GM12878 (cell line): ENCODE results near the gene LPA. TPM values are rescaled to one million over a fixed set of nuclear protein-coding genes. Genes with fewer than 3 reads are reported as not detected.

Source experiments
- ATAC-seq: fragments of 200-7000 bp; cut with Tn5 transposase; 3 replicates; pipeline ENCODE4 v1.9.1; 2020; ENCODE audit warnings: mild to moderate bottlenecking, moderate library complexity
- BruUV-seq: library from RNA; stranded (reverse); fragments of 400-500 nt; replicated peaks from 2 replicates; lab custom pipeline; 2021; lab: Mats Ljungman, UMichigan
- CTCF ChIA-PET: fragments of 300-600 bp; sonication (Branson Sonifier 250); formaldehyde crosslinking; extraction: SDS; loops from one replicate; lab custom pipeline; 2021; ENCODE audit warnings: inconsistent platforms; lab: Yijun Ruan, JAX
- POLR2A ChIA-PET: fragments of 350-600 bp; formaldehyde crosslinking; extraction: SDS; loops from one replicate; lab custom pipeline; 2021; ENCODE audit warnings: inconsistent platforms; lab: Charles Lee
- RAD21 ChIA-PET: fragments of 300-600 bp; sonication (Branson Sonifier 250); formaldehyde crosslinking; loops from one replicate; lab custom pipeline; 2023; ENCODE audit warnings: antibody characterized with exemption; ENCODE audit not compliant: unreplicated experiment; lab: Charles Lee
- SMC1A ChIA-PET: fragments of 300-600 bp; sonication (Branson Sonifier 250); formaldehyde crosslinking; loops from one replicate; lab custom pipeline; 2023; ENCODE audit not compliant: unreplicated experiment, uncharacterized antibody; lab: Charles Lee
- DNase-seq: peaks from one replicate; pipeline ENCODE4 v3.0.0-alpha.2; 2011; ENCODE audit warnings: low read depth, low spot score
- FAIRE-seq: peaks from 3 replicates; lab custom pipeline; 2011; peaks lifted over from hg19 to GRCh38; lab: Jason Lieb, UNC
- H2AFZ ChIP-seq: 2 replicates; pipeline ENCODE4 v1.6.0; 2011; ENCODE audit warnings: low read depth, low read length, control low read depth; ENCODE audit not compliant: control insufficient read depth
- H3K27ac ChIP-seq: 2 replicates; pipeline ENCODE4 v1.5.1; 2011; ENCODE audit warnings: control low read depth; ENCODE audit not compliant: control insufficient read depth, insufficient read depth
- H3K27me3 ChIP-seq, 2 experiments: replicated peaks in 1 of 2; 2 replicates each; pipeline versions ENCODE4 v1.6.0 to v1.6.1; 2011; ENCODE audit warnings: low read length in 1 of 2; ENCODE audit not compliant: control insufficient read depth in 2 of 2, insufficient read depth in 2 of 2
- H3K36me3 ChIP-seq, 2 experiments: 2 replicates each; pipeline ENCODE4 v1.5.1; 2011; ENCODE audit warnings: low read length in 1 of 2; ENCODE audit not compliant: control insufficient read depth in 2 of 2, insufficient read depth in 2 of 2
- H3K4me1 ChIP-seq: 2 replicates; pipeline ENCODE4 v1.6.1; 2011; ENCODE audit warnings: mild to moderate bottlenecking, low read length, moderate library complexity, mixed read lengths; ENCODE audit not compliant: control insufficient read depth, insufficient read depth
- H3K4me2 ChIP-seq: 2 replicates; pipeline ENCODE4 v1.6.0; 2011; ENCODE audit warnings: control low read depth; ENCODE audit not compliant: control insufficient read depth, insufficient read depth
- H3K4me3 ChIP-seq: fragments of 200-600 bp; sonication (generic); 2 replicates; pipeline ENCODE4 v1.5.1; 2016
- H3K79me2 ChIP-seq: 2 replicates; pipeline ENCODE4 v1.6.0; 2011; ENCODE audit warnings: low read length; ENCODE audit not compliant: control insufficient read depth, insufficient read depth
- H3K9ac ChIP-seq: 2 replicates; pipeline ENCODE4 v1.8.0; 2011; ENCODE audit warnings: low read length, control low read depth, mixed read lengths; ENCODE audit not compliant: control insufficient read depth, insufficient read depth
- H3K9me3 ChIP-seq: replicated peaks from 3 replicates; pipeline ENCODE4 v1.5.1; 2011; ENCODE audit warnings: mild to moderate bottlenecking, low read length; ENCODE audit not compliant: control insufficient read depth, insufficient read depth
- H4K20me1 ChIP-seq: 2 replicates; pipeline ENCODE4 v1.6.0; 2011; ENCODE audit not compliant: control insufficient read depth, insufficient read depth
- ATF2 ChIP-seq: IDR thresholded peaks from 2 replicates; pipeline ENCODE4 v1.6.1; 2012; ENCODE audit warnings: low read length, inconsistent platforms
- CTCF ChIP-seq, 3 experiments: IDR thresholded peaks in 2 of 3; conservative IDR thresholded peaks in 1 of 3; 2 replicates each; pipeline ENCODE4 v1.5.1; 2011; ENCODE audit warnings: low read depth in 3 of 3, low read length in 3 of 3, mild to moderate bottlenecking in 3 of 3, control low read depth in 2 of 3, moderate library complexity in 2 of 3, inconsistent platforms in 1 of 3, mixed read lengths in 1 of 3; ENCODE audit not compliant: control insufficient read depth in 2 of 3, insufficient read depth in 1 of 3; ENCODE audit errors: extremely low read depth in 1 of 3
- ETV6 ChIP-seq, 2 experiments: fragments of 450-650 bp in 1 of 2; IDR thresholded peaks in 1 of 2; conservative IDR thresholded peaks in 1 of 2; 2 replicates each; pipeline ENCODE4 v1.6.1; 2014; ENCODE audit warnings: antibody characterized with exemption in 1 of 2, borderline replicate concordance in 1 of 2, low read depth in 1 of 2, mild to moderate bottlenecking in 1 of 2, moderate library complexity in 1 of 2
- IKZF1 ChIP-seq: fragments of 450-650 bp; conservative IDR thresholded peaks from 2 replicates; pipeline ENCODE4 v1.6.1; 2017; ENCODE audit warnings: antibody characterized with exemption, mild to moderate bottlenecking
- MEF2A ChIP-seq: IDR thresholded peaks from 2 replicates; pipeline ENCODE4 v1.6.1; 2011; ENCODE audit warnings: low read depth, mild to moderate bottlenecking, low read length, moderate library complexity; ENCODE audit not compliant: insufficient read depth
- NKRF ChIP-seq: fragments of 450-650 bp; conservative IDR thresholded peaks from 2 replicates; pipeline ENCODE4 v1.6.1; 2017; ENCODE audit warnings: mild to moderate bottlenecking, moderate library complexity
- NR2F1 ChIP-seq: fragments of 450-650 bp; conservative IDR thresholded peaks from 2 replicates; pipeline ENCODE4 v1.6.1; 2017; ENCODE audit warnings: mild to moderate bottlenecking
- SMAD1 ChIP-seq: fragments of 450-650 bp; IDR thresholded peaks from 2 replicates; pipeline ENCODE4 v1.6.1; 2018; ENCODE audit warnings: mild to moderate bottlenecking, low read depth; ENCODE audit not compliant: partially characterized antibody
- YBX1 ChIP-seq: fragments of 450-650 bp; IDR thresholded peaks from 2 replicates; pipeline ENCODE4 v1.6.1; 2016; ENCODE audit warnings: antibody characterized with exemption
- WGBS: methylation state at CpG from one replicate; pipeline ENCODE4 v1.1.6; 2016; ENCODE audit warnings: low lambda C conversion rate; ENCODE audit not compliant: insufficient replicate concordance, insufficient coverage; ENCODE audit errors: missing lambda C conversion rate; 5-methylcytosine and 5-hydroxymethylcytosine counted together
- in situ Hi-C: fragments of 300-500 bp; cut with MboI; formaldehyde crosslinking; loops from 9 replicates; pipeline ENCODE4 v1.14.3; 2018; ENCODE audit warnings: mixed read lengths
- intact Hi-C: fragments of 100-400 bp; cut with micrococcal nuclease; formaldehyde crosslinking; loops from one replicate; pipeline ENCODE4 v1.14.2; 2022; ENCODE audit not compliant: unreplicated experiment
- polyA plus RNA-seq, 11 experiments: library from polyadenylated mRNA; depleted of rRNA in 4 of 11; unstranded in 6 of 11; stranded (reverse) in 5 of 11; fragments of >200 nt; fragmentation: Nextera tagmentation in 4 of 11; fragmentation: Illumina TruSeq in 1 of 11; extraction: Ambion mirVana in 4 of 11; extraction: Trizol in 1 of 11; gene quantifications; 1 replicate in 1 of 11; 2 replicates in 10 of 11; pipeline versions ENCODE4 v1.2.1 to v1.2.3, GENCODE V29; 2011 to 2016; ENCODE audit warnings: inconsistent platforms in 2 of 11, missing spikeins in 2 of 11, low read depth in 1 of 11
- total RNA-seq, 4 experiments: library from RNA; depleted of rRNA in 3 of 4; stranded (reverse); fragments of >200 nt in 3 of 4; fragmentation: Illumina TruSeq in 1 of 4; extraction: Trizol in 1 of 4; gene quantifications; 2 replicates each; pipeline versions ENCODE4 v1.2.1 to v1.2.3, GENCODE V29; 2013 to 2021

The LPA gene
- total and polyA plus RNA-seq, 10 of the 15 experiments (the other 5 are each of a cell fraction or from before 2014, with no cell fraction given): 0.03 to 2.8 (median 0.57) TPM

GRCh38 chr6:160679402-160679769 lies 15.3 kb upstream of the LPA start:
- WGBS: 53% methylated on average over 14 of the region's 14 CpGs
- H4K20me1 ChIP-seq: no peaks in the 10 kb centered on the region
- FAIRE-seq (no peak), ATAC-seq (no peak), DNase-seq (no peak)
- no peaks in the 10 kb centered on the region for H3K9me3 ChIP-seq
- H3K4me3 ChIP-seq: no peak overlapping the region
- no peak overlapping the region for H2AFZ ChIP-seq
- CTCF ChIA-PET: no interaction called here
- H3K4me1 ChIP-seq: no peaks in the 10 kb centered on the region
- no peak overlapping the region for H3K27ac ChIP-seq
- RAD21 ChIA-PET: no interaction called here
- H3K36me3 ChIP-seq: no peaks in the 10 kb centered on the region
- in situ Hi-C loops: no loop called here
- H3K27me3 ChIP-seq: no peaks in the 10 kb centered on the region
- TF ChIP-seq NR2F1: no peak
- 0 out of 6 replicates have a peak, but pooled peaks of 1 of the 3 experiments have one; percentile 6 for TF ChIP-seq CTCF (IDR thresholded peaks at IDR 0.05 in 2 of 3, conservative IDR thresholded peaks at IDR 0.05 in 1 of 3; ENCODE audit: control insufficient read depth in 2 of 3, extremely low read depth in 1 of 3, insufficient read depth in 1 of 3, low read depth in 3 of 3, low read length in 3 of 3)
- SMC1A ChIA-PET: no interaction called here
- no peak overlapping the region for H3K9ac ChIP-seq
- H3K79me2 ChIP-seq: no peaks in the 10 kb centered on the region
- BruUV-seq: no TSS peak
- POLR2A ChIA-PET: no interaction called here
- intact Hi-C loops: loop anchor here (10.0 kb wide), 1 partner anchor 75 kb away; no protein-coding TSS in a partner anchor
- H3K4me2 ChIP-seq: no peak overlapping the region

GRCh38 chr6:160678744-160679401 lies 14.8 kb upstream of the LPA start:
- Histone ChIP-seq H4K20me1 (no peaks in the 10 kb centered on the region), H3K9me3 (no peaks in the 10 kb centered on the region), H3K9ac (no peak overlapping the region), H3K4me2 (no peak overlapping the region), H3K36me3 (no peaks in the 10 kb centered on the region), H3K27ac (no peak overlapping the region), H3K27me3 (no peaks in the 10 kb centered on the region), H2AFZ (no peak overlapping the region), H3K4me3 (no peak overlapping the region), H3K79me2 (no peaks in the 10 kb centered on the region), H3K4me1 (no peaks in the 10 kb centered on the region)
- BruUV-seq: no TSS peak
- FAIRE-seq (no peak), ATAC-seq (no peak), DNase-seq (no peak)
- 53% methylated on average over 25 of the region's 42 CpGs for WGBS
- ChIA-PET CTCF (no interaction called here), SMC1A (no interaction called here), POLR2A (no interaction called here), RAD21 (no interaction called here)
- in situ Hi-C loops: no loop called here
- intact Hi-C loops: loop anchor here (10.0 kb wide), 1 partner anchor 74 kb away; no protein-coding TSS in a partner anchor
- TF ChIP-seq ATF2 (no peak), NKRF (no peak), YBX1 (no peak), IKZF1 (no peak), SMAD1 (no peak), MEF2A (no peak), ETV6 (conservative IDR thresholded peaks at IDR 0.05 in 1 of 2, IDR thresholded peaks at IDR 0.05 in 1 of 2; ENCODE audit: borderline replicate concordance in 1 of 2, low read depth in 1 of 2) (no peak)
